Gastrocnemius medialis (tissue), 4 donors: ENCODE results near the gene ZNF611. TPM values are rescaled to one million over a fixed set of nuclear protein-coding genes. Genes with fewer than 3 reads are reported as not detected.
"Not testable (repeated sequence)": the region's sequence is repeated elsewhere in the genome, so short reads cannot be mapped to it uniquely, and the experiment has no call there.

Experiments
- ATAC-seq, 2 donors: fragments of 150-250 bp; one replicate each; pipeline ENCODE4 v1.9.1; 2016
- DNase-seq, 2 donors: peaks; one replicate each; pipeline ENCODE4 v3.0.0-alpha.2; 2019
- H3K27ac ChIP-seq, 4 donors: fragments of 200-600 bp; sonication (generic); 1 replicate in 1 of 4; 2 replicates in 3 of 4; pipeline ENCODE4 v1.5.1; 2016 to 2018; ENCODE audit warnings: mild to moderate bottlenecking in 2 of 4, moderate library complexity in 1 of 4
- H3K27me3 ChIP-seq, 3 donors: fragments of 200-600 bp; sonication (generic) in 2 of 3; 1 replicate in 1 of 3; 2 replicates in 2 of 3; pipeline versions ENCODE4 v1.5.1 to v1.6.0; 2016 to 2019; ENCODE audit warnings: mild to moderate bottlenecking in 1 of 3, moderate library complexity in 1 of 3
- H3K36me3 ChIP-seq, 2 donors: fragments of 200-600 bp; sonication (generic) in 1 of 2; one replicate each; pipeline ENCODE4 v1.5.1; 2017 to 2018
- H3K4me1 ChIP-seq, 2 donors: fragments of 200-600 bp; sonication (generic) in 1 of 2; one replicate each; pipeline ENCODE4 v1.5.1; 2016 to 2017; ENCODE audit warnings: mild to moderate bottlenecking in 2 of 2
- H3K4me3 ChIP-seq, 4 donors: fragments of 200-600 bp; sonication (generic) in 3 of 4; 1 replicate in 1 of 4; 2 replicates in 3 of 4; pipeline ENCODE4 v1.5.1; 2016 to 2019; ENCODE audit warnings: mild to moderate bottlenecking in 2 of 4
- H3K9me3 ChIP-seq, 3 donors: fragments of 200-600 bp; sonication (generic) in 2 of 3; 1 replicate in 1 of 3; 2 replicates in 2 of 3; pipeline ENCODE4 v1.5.1; 2016 to 2019
- POLR2A ChIP-seq, 2 donors: fragments of 450-650 bp; IDR thresholded peaks; one replicate each; pipeline ENCODE4 v1.6.1; 2017; ENCODE audit warnings: antibody characterized with exemption in 2 of 2, mild to moderate bottlenecking in 2 of 2, moderate library complexity in 2 of 2
- in situ Hi-C, 4 donors: fragments of 200-750 bp; cut with MboI; loops; one replicate each; pipeline versions ENCODE4 v1.15.0 to v1.8.0; 2017; ENCODE audit warnings: low sequenced_read_pairs in 4 of 4
- intact Hi-C: fragments of 100-400 bp; cut with DNase I; formaldehyde crosslinking; loops from one replicate; pipeline ENCODE4 v1.15.1; 2023; ENCODE audit warnings: low total_unique reads
- total RNA-seq, 4 donors: library from RNA; depleted of rRNA; stranded (reverse); fragments of >200 nt; gene quantifications; one replicate each; pipeline versions ENCODE4 v1.1.0 to v1.2.3, GENCODE V29; 2016
- TF ChIP-seq, protein P1 (sequence below), 5 experiments: fragments of 450-650 bp in 3 of 5; fragments of 200-600 bp in 2 of 5; sonication (generic) in 2 of 5; IDR thresholded peaks in 4 of 5; conservative IDR thresholded peaks in 1 of 5; 1 replicate in 4 of 5; 2 replicates in 1 of 5; pipeline ENCODE4 v1.5.1; 2016 to 2019; ENCODE audit warnings: antibody characterized with exemption in 5 of 5, mild to moderate bottlenecking in 3 of 5, moderate library complexity in 3 of 5

The ZNF611 gene
- total RNA-seq, 4 donors from 2014 or later, result 1.7 to 4.0 (median 2.5) TPM

DNA sequence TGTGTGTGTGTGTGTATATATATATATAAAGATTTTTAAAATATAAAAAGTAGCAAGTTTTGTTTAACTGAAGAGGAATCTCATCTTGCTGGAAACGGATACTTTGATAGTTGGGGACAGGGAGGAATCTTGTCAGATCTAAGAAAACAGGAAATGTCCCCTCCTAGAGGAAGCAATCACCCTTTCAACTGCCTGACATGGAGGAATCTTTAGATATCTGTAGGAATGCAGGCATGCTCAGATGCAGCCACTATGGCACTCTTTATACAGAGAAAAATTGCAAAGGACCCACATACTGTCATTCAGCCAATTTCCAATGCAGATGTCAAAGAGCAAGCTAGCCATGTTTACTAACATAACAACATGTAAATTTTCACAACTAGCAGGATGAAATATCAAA lies 38.8 kb downstream of the ZNF611 start:
- in situ Hi-C loops, result no loop called here

GRCh38 chr19:52694921-52695320 lies 39.9 kb downstream of the ZNF611 start:
- intact Hi-C loops, result loop anchor here (5.0 kb wide), 1 partner anchor 42 kb away; the partner anchor contains the start of gene ZNF611
- no peaks in the 10 kb centered on the region for H3K36me3 ChIP-seq
- peaks cover 3 to 8% of the 10 kb centered on the region in 2 donors for H3K4me1 ChIP-seq
- no peak overlapping the region for H3K27ac ChIP-seq
- H3K27me3 ChIP-seq, result peaks cover 0 to 2% (median 0%) of the 10 kb centered on the region in 3 donors
- H3K4me3 ChIP-seq, result no peak overlapping the region
- TF ChIP-seq POLR2A (IDR thresholded peaks at IDR 0.05), result no peak
- TF ChIP-seq, protein P1, sequence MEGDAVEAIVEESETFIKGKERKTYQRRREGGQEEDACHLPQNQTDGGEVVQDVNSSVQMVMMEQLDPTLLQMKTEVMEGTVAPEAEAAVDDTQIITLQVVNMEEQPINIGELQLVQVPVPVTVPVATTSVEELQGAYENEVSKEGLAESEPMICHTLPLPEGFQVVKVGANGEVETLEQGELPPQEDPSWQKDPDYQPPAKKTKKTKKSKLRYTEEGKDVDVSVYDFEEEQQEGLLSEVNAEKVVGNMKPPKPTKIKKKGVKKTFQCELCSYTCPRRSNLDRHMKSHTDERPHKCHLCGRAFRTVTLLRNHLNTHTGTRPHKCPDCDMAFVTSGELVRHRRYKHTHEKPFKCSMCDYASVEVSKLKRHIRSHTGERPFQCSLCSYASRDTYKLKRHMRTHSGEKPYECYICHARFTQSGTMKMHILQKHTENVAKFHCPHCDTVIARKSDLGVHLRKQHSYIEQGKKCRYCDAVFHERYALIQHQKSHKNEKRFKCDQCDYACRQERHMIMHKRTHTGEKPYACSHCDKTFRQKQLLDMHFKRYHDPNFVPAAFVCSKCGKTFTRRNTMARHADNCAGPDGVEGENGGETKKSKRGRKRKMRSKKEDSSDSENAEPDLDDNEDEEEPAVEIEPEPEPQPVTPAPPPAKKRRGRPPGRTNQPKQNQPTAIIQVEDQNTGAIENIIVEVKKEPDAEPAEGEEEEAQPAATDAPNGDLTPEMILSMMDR (IDR thresholded peaks at IDR 0.05 in 4 of 5, conservative IDR thresholded peaks at IDR 0.05 in 1 of 5), result no peak
- no peak for DNase-seq
- in situ Hi-C loops, result no loop called here
- no peaks in the 10 kb centered on the region for H3K9me3 ChIP-seq
- no peak for ATAC-seq

More for the DNA sequence above, 38.8 kb downstream of the ZNF611 start:
- no peaks in the 10 kb centered on the region for H3K9me3 ChIP-seq
- intact Hi-C loops, result no loop called here
- no peak overlapping the region for H3K4me3 ChIP-seq
- DNase-seq (no peak), ATAC-seq (no peak)
- peaks cover 3 to 6% of the 10 kb centered on the region in 2 donors for H3K4me1 ChIP-seq
- H3K36me3 ChIP-seq, result no peaks in the 10 kb centered on the region
- no peaks in the 10 kb centered on the region for H3K27me3 ChIP-seq
- no peak overlapping the region for H3K27ac ChIP-seq
- TF ChIP-seq, protein P1 (IDR thresholded peaks at IDR 0.05 in 4 of 5, conservative IDR thresholded peaks at IDR 0.05 in 1 of 5), result no peak
- TF ChIP-seq POLR2A (IDR thresholded peaks at IDR 0.05), result no peak

DNA sequence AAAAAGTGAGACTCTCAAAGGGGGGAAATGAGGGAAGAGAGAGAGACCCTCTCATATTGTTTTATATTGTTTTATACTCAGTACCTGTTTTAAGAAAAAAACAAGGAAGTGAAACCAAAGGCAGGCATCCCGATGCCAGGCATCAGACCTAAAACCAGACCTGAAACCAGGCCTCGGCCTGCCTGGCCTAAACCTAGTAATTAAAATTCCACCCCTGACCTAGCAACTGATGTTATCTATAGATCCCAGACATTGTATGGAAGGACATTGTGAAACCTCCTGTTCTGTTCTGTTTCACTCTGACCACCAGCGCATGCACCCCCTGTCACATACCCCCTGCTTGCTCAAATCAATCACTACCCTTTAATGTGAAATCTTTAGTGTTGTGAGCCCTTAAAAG lies 40.6 kb downstream of the ZNF611 start:
- H3K4me3 ChIP-seq, H3K36me3 ChIP-seq, DNase-seq, H3K9me3 ChIP-seq, H3K27me3 ChIP-seq, H3K4me1 ChIP-seq, in situ Hi-C loops, ATAC-seq, H3K27ac ChIP-seq: not testable (repeated sequence)
- intact Hi-C loops, result loop anchor here (5.0 kb wide), 1 partner anchor 43 kb away; the partner anchor contains the start of gene ZNF611

DNA sequence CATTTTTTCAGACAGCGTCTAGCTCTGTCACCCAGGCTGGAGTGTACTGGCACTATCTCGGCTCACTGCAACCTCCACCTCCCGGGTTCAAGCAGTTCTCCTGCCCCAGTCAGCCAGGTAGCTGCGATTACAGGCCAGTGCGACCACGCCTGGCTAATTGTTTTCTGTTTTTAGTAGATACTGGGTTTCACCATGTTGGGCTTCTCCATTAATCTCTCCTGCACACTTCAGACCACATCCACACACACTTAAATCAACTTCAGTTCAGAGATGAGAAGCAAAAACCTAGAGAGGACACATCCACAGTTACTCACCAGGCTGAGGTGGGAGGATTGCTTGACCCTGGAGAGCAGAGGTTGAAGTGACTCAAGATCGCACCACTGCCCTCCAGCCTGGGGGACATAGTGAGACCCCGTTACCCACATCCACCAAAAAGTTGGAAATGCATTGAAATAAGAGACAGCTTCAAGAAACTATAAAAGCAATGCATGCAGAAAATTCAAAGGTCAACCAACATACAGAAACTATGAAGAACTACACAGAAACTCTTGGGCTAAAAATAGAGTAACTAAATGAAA lies 42.3 kb downstream of the ZNF611 start:
- TF ChIP-seq POLR2A (IDR thresholded peaks at IDR 0.05), result no peak
- TF ChIP-seq, protein P1 (IDR thresholded peaks at IDR 0.05 in 4 of 5, conservative IDR thresholded peaks at IDR 0.05 in 1 of 5), result no peak
- no peak for ATAC-seq
- Histone ChIP-seq H3K36me3 (no peaks in the 10 kb centered on the region), H3K27me3 (peaks cover 0 to 6% (median 3%) of the 10 kb centered on the region in 3 donors), H3K27ac (no peak overlapping the region), H3K9me3 (no peaks in the 10 kb centered on the region), H3K4me1 (peaks cover 3 to 8% of the 10 kb centered on the region in 2 donors), H3K4me3 (no peak overlapping the region)
- in situ Hi-C loops, result no loop called here
- intact Hi-C loops, result loop anchor here (5.0 kb wide), 1 partner anchor 45 kb away; the partner anchor contains the start of gene ZNF611
- DNase-seq, result no peak

GRCh38 chr19:52691737-52692136 lies 43.1 kb downstream of the ZNF611 start:
- Histone ChIP-seq H3K27me3 (peaks cover 0 to 6% (median 3%) of the 10 kb centered on the region in 3 donors), H3K4me3 (peak overlapping the region in 1 of 4 donors; percentile 62), H3K27ac (peak overlapping the region in 3 of 4 donors; percentile 82 to 84 (median 83)), H3K9me3 (no peaks in the 10 kb centered on the region), H3K36me3 (no peaks in the 10 kb centered on the region), H3K4me1 (peaks cover 3 to 8% of the 10 kb centered on the region in 2 donors)
- no peak for DNase-seq
- in situ Hi-C loops (no loop called here), intact Hi-C loops (loop anchor here (2.0 to 5.0 kb wide), 2 partner anchors 46 to 53 kb away; partner anchors contain the start of genes ZNF611 and ZNF83)
- no peak for ATAC-seq
- TF ChIP-seq, protein P1 (IDR thresholded peaks at IDR 0.05 in 4 of 5, conservative IDR thresholded peaks at IDR 0.05 in 1 of 5), result no peak
- no peak for TF ChIP-seq POLR2A (IDR thresholded peaks at IDR 0.05)
